H1 (cell line): ENCODE data around the gene POLR2L. TPM values are rescaled to one million over a fixed set of nuclear protein-coding genes. Genes with fewer than 3 reads are reported as not detected.

Experiments used
- BRCA1 ChIP-seq: IDR thresholded peaks from 2 replicates; pipeline ENCODE4 v1.6.1; 2012; ENCODE audit warnings: low read depth, low read length, improper control_type of control experiment
- CBX5 ChIP-seq: fragments of 300-800, 300-1000 bp; sonication (generic); IDR thresholded peaks from 2 replicates; pipeline ENCODE4 v1.7.1; 2016; ENCODE audit warnings: antibody characterized with exemption, low read length, low read depth
- CHD1 ChIP-seq: IDR thresholded peaks from 2 replicates; pipeline ENCODE4 v1.6.1; 2012; ENCODE audit warnings: low read depth, low read length, improper control_type of control experiment
- GTF2F1 ChIP-seq: IDR thresholded peaks from 2 replicates; pipeline ENCODE4 v1.6.1; 2012; ENCODE audit warnings: low read depth, low read length, improper control_type of control experiment, borderline replicate concordance
- JUN ChIP-seq: IDR thresholded peaks from 2 replicates; pipeline ENCODE4 v1.6.1; 2011; ENCODE audit warnings: low read depth, mild to moderate bottlenecking, improper control_type of control experiment, low read length
- KDM4A ChIP-seq: IDR thresholded peaks from one replicate; pipeline ENCODE4 v1.7.1; 2012; ENCODE audit warnings: low read depth, mild to moderate bottlenecking, moderate library complexity, low read length, inconsistent platforms; ENCODE audit not compliant: severe bottlenecking
- MAFK ChIP-seq: IDR thresholded peaks from 2 replicates; pipeline ENCODE4 v1.6.1; 2012; ENCODE audit warnings: low read depth, mild to moderate bottlenecking, improper control_type of control experiment, low read length
- NANOG ChIP-seq: IDR thresholded peaks from 2 replicates; pipeline ENCODE4 v1.6.1; 2011; ENCODE audit warnings: low read length, low read depth, mild to moderate bottlenecking, inconsistent platforms; ENCODE audit not compliant: insufficient read depth, poor library complexity, severe bottlenecking
- POLR2AphosphoS5 ChIP-seq: IDR thresholded peaks from 2 replicates; pipeline ENCODE4 v1.6.1; 2011; ENCODE audit warnings: low read depth, low read length
- RBBP5 ChIP-seq: IDR thresholded peaks from 2 replicates; pipeline ENCODE4 v1.7.1; 2012; ENCODE audit warnings: low read depth, mild to moderate bottlenecking, inconsistent platforms, low read length, moderate library complexity, borderline replicate concordance
- RFX5 ChIP-seq: IDR thresholded peaks from 2 replicates; pipeline ENCODE4 v1.6.1; 2011; ENCODE audit warnings: low read depth, low read length, improper control_type of control experiment, borderline replicate concordance
- RXRA ChIP-seq: IDR thresholded peaks from 2 replicates; pipeline ENCODE4 v1.6.1; 2011; ENCODE audit warnings: low read depth, mild to moderate bottlenecking, low read length, moderate library complexity; ENCODE audit not compliant: insufficient read depth
- SAP30 ChIP-seq: fragments of 300-600 bp; sonication (generic); IDR thresholded peaks from 2 replicates; pipeline ENCODE4 v1.7.1; 2012; ENCODE audit warnings: low read length, moderate library complexity, mild to moderate bottlenecking, inconsistent platforms; ENCODE audit not compliant: insufficient read depth, insufficient replicate concordance
- SP2 ChIP-seq: IDR thresholded peaks from 2 replicates; pipeline ENCODE4 v1.6.1; 2012; ENCODE audit warnings: mild to moderate bottlenecking, low read length, inconsistent platforms
- YY1 ChIP-seq: IDR thresholded peaks from 2 replicates; pipeline ENCODE4 v1.6.1; 2011; ENCODE audit warnings: low read depth, mild to moderate bottlenecking, low read length
- polyA plus RNA-seq, 7 experiments: library from polyadenylated mRNA; depleted of rRNA in 3 of 7; stranded (reverse) in 5 of 7; unstranded in 2 of 7; fragments of >200 nt in 5 of 7; fragments of 200-250 nt in 2 of 7; gene quantifications; 1 replicate in 5 of 7; 2 replicates in 1 of 7; 4 replicates in 1 of 7; pipeline versions ENCODE4 v1.2.1 to v1.2.3, GENCODE V29; 2011 to 2013; ENCODE audit warnings: missing spikeins in 2 of 7, mixed read lengths in 2 of 7
- total RNA-seq: library from RNA; stranded (reverse); fragmentation: NEBNext Ultra II Directional; extraction: Animal tissue kit (Norgen Biotek cat#: 25700); gene quantifications from 2 replicates; pipeline ENCODE4 v1.2.1, GENCODE V29; 2021
- TF ChIP-seq, protein P1 (sequence below): IDR thresholded peaks from 2 replicates; pipeline ENCODE4 v1.6.1; 2011; ENCODE audit warnings: low read length, improper control_type of control experiment
- TF ChIP-seq, protein P2 (sequence below): IDR thresholded peaks from 2 replicates; pipeline ENCODE4 v1.6.1; 2012; ENCODE audit warnings: low read length, inconsistent platforms
- TF ChIP-seq, protein P3 (sequence below), 3 experiments: IDR thresholded peaks; 1 replicate in 2 of 3; 2 replicates in 1 of 3; pipeline versions ENCODE4 v1.5.1 to v1.6.1; 2011; ENCODE audit warnings: low read length in 3 of 3, mild to moderate bottlenecking in 3 of 3, inconsistent platforms in 2 of 3, low read depth in 1 of 3, moderate library complexity in 1 of 3; ENCODE audit not compliant: insufficient read depth in 1 of 3; ENCODE audit errors: control extremely low read depth in 1 of 3

Gene POLR2L
- total and polyA plus RNA-seq, 2 of the 8 experiments (the other 6 are each of a cell fraction or from before 2014, with no cell fraction given): 140 to 151 TPM

DNA sequence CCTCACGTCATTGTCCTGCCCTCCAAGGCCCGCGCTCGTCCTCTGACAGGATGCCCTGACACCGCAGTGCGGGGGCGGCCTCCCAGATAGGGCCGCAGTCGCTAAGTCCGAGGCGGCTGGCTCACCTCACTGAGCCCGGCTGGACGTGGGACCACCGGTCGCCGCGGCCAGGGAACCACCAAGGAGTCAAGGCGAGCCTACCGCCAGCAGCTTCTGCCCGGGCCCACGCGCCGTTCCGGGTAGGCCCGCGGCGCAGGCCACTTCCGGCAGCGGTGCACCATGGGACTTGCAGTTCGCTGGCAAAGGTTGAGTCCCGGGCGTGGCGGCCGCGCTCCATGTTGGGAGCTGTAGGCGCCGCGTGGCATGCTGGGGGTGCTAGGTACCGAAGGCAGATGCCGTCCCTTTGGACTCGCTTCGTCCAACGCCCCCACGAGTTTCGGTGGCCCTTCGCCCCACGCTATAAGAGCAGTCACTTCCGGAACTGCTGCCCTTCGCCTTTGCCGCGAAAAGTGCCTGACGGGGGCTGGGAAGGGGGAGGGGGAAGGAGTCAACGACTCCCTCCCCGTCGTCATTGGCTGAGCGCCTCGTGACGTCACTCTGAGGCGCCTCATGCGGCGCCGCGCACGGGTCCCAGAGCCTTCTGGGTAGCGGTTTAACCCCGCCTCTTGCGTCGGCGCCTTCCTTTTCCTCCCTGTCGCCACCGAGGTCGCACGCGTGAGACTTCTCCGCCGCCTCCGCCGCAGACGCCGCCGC is 32.9 kb downstream of the POLR2L start, which contains the start of gene RPLP2 (continued):
- TF ChIP-seq, protein P1, sequence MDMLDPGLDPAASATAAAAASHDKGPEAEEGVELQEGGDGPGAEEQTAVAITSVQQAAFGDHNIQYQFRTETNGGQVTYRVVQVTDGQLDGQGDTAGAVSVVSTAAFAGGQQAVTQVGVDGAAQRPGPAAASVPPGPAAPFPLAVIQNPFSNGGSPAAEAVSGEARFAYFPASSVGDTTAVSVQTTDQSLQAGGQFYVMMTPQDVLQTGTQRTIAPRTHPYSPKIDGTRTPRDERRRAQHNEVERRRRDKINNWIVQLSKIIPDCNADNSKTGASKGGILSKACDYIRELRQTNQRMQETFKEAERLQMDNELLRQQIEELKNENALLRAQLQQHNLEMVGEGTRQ: no peak
- peak; percentile 60 for TF ChIP-seq BRCA1
- no peak for TF ChIP-seq CHD1
- no peak for TF ChIP-seq RFX5
- TF ChIP-seq YY1: peak; percentile 83
- TF ChIP-seq RXRA: no peak
- no peak for TF ChIP-seq MAFK
- no peak for TF ChIP-seq SAP30
- TF ChIP-seq NANOG: no peak
- TF ChIP-seq RBBP5: peak; percentile 91
- TF ChIP-seq GTF2F1: peak; percentile 76
- TF ChIP-seq POLR2AphosphoS5: peak; percentile 92
- TF ChIP-seq SP2: no peak
- TF ChIP-seq KDM4A: peak; percentile 100
- 0 out of 2 replicates have a peak, but pooled peaks have one; percentile 20 for TF ChIP-seq JUN
- no peak for TF ChIP-seq CBX5
- TF ChIP-seq, protein P2, sequence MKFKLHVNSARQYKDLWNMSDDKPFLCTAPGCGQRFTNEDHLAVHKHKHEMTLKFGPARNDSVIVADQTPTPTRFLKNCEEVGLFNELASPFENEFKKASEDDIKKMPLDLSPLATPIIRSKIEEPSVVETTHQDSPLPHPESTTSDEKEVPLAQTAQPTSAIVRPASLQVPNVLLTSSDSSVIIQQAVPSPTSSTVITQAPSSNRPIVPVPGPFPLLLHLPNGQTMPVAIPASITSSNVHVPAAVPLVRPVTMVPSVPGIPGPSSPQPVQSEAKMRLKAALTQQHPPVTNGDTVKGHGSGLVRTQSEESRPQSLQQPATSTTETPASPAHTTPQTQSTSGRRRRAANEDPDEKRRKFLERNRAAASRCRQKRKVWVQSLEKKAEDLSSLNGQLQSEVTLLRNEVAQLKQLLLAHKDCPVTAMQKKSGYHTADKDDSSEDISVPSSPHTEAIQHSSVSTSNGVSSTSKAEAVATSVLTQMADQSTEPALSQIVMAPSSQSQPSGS: peak; percentile 52
- TF ChIP-seq, protein P3, sequence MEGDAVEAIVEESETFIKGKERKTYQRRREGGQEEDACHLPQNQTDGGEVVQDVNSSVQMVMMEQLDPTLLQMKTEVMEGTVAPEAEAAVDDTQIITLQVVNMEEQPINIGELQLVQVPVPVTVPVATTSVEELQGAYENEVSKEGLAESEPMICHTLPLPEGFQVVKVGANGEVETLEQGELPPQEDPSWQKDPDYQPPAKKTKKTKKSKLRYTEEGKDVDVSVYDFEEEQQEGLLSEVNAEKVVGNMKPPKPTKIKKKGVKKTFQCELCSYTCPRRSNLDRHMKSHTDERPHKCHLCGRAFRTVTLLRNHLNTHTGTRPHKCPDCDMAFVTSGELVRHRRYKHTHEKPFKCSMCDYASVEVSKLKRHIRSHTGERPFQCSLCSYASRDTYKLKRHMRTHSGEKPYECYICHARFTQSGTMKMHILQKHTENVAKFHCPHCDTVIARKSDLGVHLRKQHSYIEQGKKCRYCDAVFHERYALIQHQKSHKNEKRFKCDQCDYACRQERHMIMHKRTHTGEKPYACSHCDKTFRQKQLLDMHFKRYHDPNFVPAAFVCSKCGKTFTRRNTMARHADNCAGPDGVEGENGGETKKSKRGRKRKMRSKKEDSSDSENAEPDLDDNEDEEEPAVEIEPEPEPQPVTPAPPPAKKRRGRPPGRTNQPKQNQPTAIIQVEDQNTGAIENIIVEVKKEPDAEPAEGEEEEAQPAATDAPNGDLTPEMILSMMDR (IDR thresholded peaks at IDR 0.05; ENCODE audit: control extremely low read depth in 1 of 3, insufficient read depth in 1 of 3, low read depth in 1 of 3, low read length in 3 of 3): no peak
